Body of pancreas (tissue), 4 donors: ENCODE results near the gene TRIB2. TPM values are rescaled to one million over a fixed set of nuclear protein-coding genes. Genes with fewer than 3 reads are reported as not detected.

Source experiments
- ATAC-seq: fragments of 150-250 bp; one replicate; pipeline ENCODE4 v1.9.1; 2016
- DNase-seq, 4 donors: peaks; one replicate each; pipeline ENCODE4 v3.0.0-alpha.2; 2019
- H3K27ac ChIP-seq, 4 donors: fragments of 200-600 bp; sonication (generic); 1 replicate in 3 of 4; 2 replicates in 1 of 4; pipeline versions ENCODE4 v1.5.1 to v1.6.1; 2016 to 2019; ENCODE audit warnings: mild to moderate bottlenecking in 1 of 4, mixed read lengths in 1 of 4, moderate library complexity in 1 of 4
- H3K27me3 ChIP-seq, 2 donors: fragments of 200-600 bp; sonication (generic); one replicate each; pipeline ENCODE4 v1.6.0; 2016; ENCODE audit warnings: mild to moderate bottlenecking in 1 of 2
- H3K36me3 ChIP-seq, 2 donors: fragments of 200-600 bp; sonication (generic); replicated peaks in 1 of 2; 2 replicates each; pipeline ENCODE4 v1.5.1; 2016; ENCODE audit warnings: low read depth in 2 of 2; ENCODE audit not compliant: insufficient read depth in 1 of 2
- H3K4me1 ChIP-seq: fragments of 200-600 bp; sonication (generic); one replicate; pipeline ENCODE4 v1.6.0; 2016
- H3K4me3 ChIP-seq, 2 donors: fragments of 200-600 bp; sonication (generic); 1 replicate in 1 of 2; 2 replicates in 1 of 2; pipeline ENCODE4 v1.5.1; 2016 to 2019
- H3K9me3 ChIP-seq, 3 donors: fragments of 200-600 bp; sonication (generic); 1 replicate in 2 of 3; 2 replicates in 1 of 3; pipeline ENCODE4 v1.5.1; 2016
- POLR2A ChIP-seq, 3 donors: fragments of 450-650 bp; IDR thresholded peaks; one replicate each; pipeline ENCODE4 v1.6.1; 2016; ENCODE audit warnings: antibody characterized with exemption in 3 of 3, mild to moderate bottlenecking in 2 of 3
- WGBS, 2 donors: methylation state at CpG; one replicate each; pipeline ENCODE4 v1.1.5; 2017; 5-methylcytosine and 5-hydroxymethylcytosine counted together
- intact Hi-C: fragments of 100-400 bp; cut with DNase I; formaldehyde crosslinking; loops from one replicate; pipeline ENCODE4 v1.15.1; 2023
- total RNA-seq, 2 donors: library from RNA; depleted of rRNA; stranded (reverse); fragments of >200 nt; gene quantifications; one replicate each; pipeline ENCODE4 v1.1.0, GENCODE V29; 2016
- TF ChIP-seq, protein P1 (sequence below), 7 experiments: fragments of 450-650 bp in 4 of 7; fragments of 200-600 bp in 3 of 7; sonication (generic) in 3 of 7; IDR thresholded peaks; one replicate each; pipeline ENCODE4 v1.5.1; 2016 to 2019; ENCODE audit warnings: antibody characterized with exemption in 7 of 7

The TRIB2 gene
- total RNA-seq, 2 donors from 2014 or later = 49.3 to 99.2 TPM

DNA sequence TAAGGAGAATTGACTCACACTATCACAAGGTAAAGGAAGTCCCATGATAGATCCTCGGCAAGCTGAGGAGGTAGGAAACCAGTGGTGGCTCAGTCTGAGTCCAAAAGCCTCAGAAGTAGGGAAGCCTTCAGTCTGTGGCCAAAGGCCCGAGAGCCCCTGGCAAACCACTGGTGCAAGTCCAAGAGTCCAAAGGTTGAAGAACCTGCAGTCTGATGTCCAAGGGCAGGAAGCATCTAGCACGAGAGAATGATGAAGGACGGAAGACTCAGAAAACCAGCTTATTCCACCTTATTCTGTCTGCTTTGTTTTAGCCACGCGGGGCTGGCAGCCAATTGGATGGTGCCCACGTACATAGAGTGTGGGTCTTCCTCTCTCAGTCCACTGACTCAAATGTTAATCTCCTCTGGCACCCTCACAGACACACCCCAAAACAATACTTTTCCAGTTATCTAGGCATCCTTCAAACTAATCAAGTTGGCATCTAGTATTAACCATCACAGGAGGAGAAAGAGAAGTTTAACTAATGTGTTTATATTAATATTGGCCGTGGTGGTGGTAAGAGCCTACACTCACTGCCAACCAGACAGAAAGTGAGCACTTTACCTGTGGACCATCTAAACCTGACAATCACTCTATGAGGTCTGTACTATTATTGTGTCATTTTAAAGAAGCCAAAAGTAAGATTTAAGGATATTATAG, 8.1 kb upstream of the TRIB2 start:
- Histone ChIP-seq H3K27me3 (no peaks in the 10 kb centered on the region), H3K4me3 (no peak overlapping the region), H3K27ac (peak overlapping the region in 1 of 4 donors; percentile 15), H3K9me3 (no peaks in the 10 kb centered on the region), H3K4me1 (peaks cover 21% of the 10 kb centered on the region), H3K36me3 (no peaks in the 10 kb centered on the region)
- WGBS, 2 donors = 70 to 72% methylated on average over 8 of the region's 8 CpGs
- DNase-seq = no peak
- TF ChIP-seq, protein P1, sequence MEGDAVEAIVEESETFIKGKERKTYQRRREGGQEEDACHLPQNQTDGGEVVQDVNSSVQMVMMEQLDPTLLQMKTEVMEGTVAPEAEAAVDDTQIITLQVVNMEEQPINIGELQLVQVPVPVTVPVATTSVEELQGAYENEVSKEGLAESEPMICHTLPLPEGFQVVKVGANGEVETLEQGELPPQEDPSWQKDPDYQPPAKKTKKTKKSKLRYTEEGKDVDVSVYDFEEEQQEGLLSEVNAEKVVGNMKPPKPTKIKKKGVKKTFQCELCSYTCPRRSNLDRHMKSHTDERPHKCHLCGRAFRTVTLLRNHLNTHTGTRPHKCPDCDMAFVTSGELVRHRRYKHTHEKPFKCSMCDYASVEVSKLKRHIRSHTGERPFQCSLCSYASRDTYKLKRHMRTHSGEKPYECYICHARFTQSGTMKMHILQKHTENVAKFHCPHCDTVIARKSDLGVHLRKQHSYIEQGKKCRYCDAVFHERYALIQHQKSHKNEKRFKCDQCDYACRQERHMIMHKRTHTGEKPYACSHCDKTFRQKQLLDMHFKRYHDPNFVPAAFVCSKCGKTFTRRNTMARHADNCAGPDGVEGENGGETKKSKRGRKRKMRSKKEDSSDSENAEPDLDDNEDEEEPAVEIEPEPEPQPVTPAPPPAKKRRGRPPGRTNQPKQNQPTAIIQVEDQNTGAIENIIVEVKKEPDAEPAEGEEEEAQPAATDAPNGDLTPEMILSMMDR (IDR thresholded peaks at IDR 0.05) = no peak
- TF ChIP-seq POLR2A (IDR thresholded peaks at IDR 0.05) = no peak
- intact Hi-C loops = no loop called here
- ATAC-seq = no peak

DNA sequence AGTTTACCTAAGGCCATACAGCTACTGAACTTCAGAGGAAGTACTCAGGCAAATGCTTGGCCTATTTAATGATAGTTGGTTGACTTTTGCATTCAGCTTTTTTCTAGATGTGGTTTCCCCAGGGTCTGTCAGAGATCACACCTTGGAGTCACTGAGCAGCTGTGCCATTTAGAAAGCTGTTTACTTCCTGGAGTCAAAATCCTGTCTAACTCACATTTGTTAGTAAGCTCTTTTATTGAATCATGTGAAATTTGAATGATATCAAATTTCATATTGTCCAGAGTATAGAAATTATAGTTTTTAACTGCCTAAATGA, 7.6 kb upstream of the TRIB2 start:
- peak overlapping the region in 1 of 4 donors; percentile 15 for H3K27ac ChIP-seq
- DNase-seq (no peak), ATAC-seq (no peak)
- H3K4me1 ChIP-seq = peaks cover 23% of the 10 kb centered on the region
- no peak overlapping the region for H3K4me3 ChIP-seq
- no peaks in the 10 kb centered on the region for H3K27me3 ChIP-seq
- H3K36me3 ChIP-seq = no peaks in the 10 kb centered on the region
- no peaks in the 10 kb centered on the region for H3K9me3 ChIP-seq
- TF ChIP-seq, protein P1 (IDR thresholded peaks at IDR 0.05) = no peak
- no peak for TF ChIP-seq POLR2A (IDR thresholded peaks at IDR 0.05)
- intact Hi-C loops = no loop called here

DNA sequence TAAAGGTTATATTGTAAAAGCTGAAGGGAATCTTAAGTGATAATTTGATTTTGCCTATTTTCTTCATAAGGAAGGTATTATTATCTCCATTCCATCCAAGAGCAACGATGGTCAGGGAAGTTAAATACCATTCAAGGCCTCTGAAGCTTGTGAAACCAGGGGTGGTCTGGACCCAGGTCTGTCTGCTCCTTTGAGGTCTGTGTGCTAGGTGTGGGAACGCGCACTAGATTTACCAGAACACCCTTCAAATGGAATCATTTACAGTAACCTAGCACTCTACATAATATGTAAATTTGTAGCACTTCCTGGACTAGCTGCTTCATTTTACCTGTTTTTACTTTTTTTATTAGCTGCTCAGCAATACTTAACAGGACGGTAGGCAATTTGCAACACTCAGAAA, 6.4 kb upstream of the TRIB2 start:
- H3K4me1 ChIP-seq = peaks cover 30% of the 10 kb centered on the region
- no peak overlapping the region for H3K4me3 ChIP-seq
- DNase-seq = no peak
- intact Hi-C loops = no loop called here
- TF ChIP-seq, protein P1 (IDR thresholded peaks at IDR 0.05) = no peak
- TF ChIP-seq POLR2A (IDR thresholded peaks at IDR 0.05) = no peak
- 67 to 69% methylated on average over 4 of the region's 4 CpGs for WGBS, 2 donors
- no peak for ATAC-seq
- H3K36me3 ChIP-seq = no peaks in the 10 kb centered on the region
- H3K27me3 ChIP-seq = no peaks in the 10 kb centered on the region
- H3K9me3 ChIP-seq = no peaks in the 10 kb centered on the region
- H3K27ac ChIP-seq = no peak overlapping the region

DNA sequence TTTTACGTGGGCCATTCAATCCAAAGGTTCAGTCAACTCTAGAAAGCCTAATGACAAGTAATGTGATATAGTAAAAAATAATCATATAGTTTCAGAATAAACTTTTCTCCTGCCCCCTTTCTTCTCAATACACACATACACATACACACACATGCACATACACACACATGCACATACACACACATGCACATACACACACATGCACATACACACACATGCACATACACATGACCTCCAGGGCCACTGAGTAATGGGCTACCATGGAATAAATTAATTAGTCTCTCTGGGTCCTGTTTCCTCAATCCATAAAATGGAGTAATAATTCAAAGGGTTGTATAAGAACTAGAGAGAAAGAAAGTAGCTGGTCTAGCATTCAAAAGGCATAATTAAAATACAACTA, 5.4 kb upstream of the TRIB2 start:
- no peaks in the 10 kb centered on the region for H3K36me3 ChIP-seq
- ATAC-seq = no peak
- peaks cover 39% of the 10 kb centered on the region for H3K4me1 ChIP-seq
- H3K9me3 ChIP-seq = no peaks in the 10 kb centered on the region
- H3K27ac ChIP-seq = no peak overlapping the region
- intact Hi-C loops = no loop called here
- no peak for TF ChIP-seq POLR2A (IDR thresholded peaks at IDR 0.05)
- TF ChIP-seq, protein P1 (IDR thresholded peaks at IDR 0.05) = no peak
- DNase-seq = no peak
- H3K4me3 ChIP-seq = no peak overlapping the region
- WGBS, 2 donors = 94 to 97% methylated on average over 1 of the region's 1 CpG
- H3K27me3 ChIP-seq = no peaks in the 10 kb centered on the region

DNA sequence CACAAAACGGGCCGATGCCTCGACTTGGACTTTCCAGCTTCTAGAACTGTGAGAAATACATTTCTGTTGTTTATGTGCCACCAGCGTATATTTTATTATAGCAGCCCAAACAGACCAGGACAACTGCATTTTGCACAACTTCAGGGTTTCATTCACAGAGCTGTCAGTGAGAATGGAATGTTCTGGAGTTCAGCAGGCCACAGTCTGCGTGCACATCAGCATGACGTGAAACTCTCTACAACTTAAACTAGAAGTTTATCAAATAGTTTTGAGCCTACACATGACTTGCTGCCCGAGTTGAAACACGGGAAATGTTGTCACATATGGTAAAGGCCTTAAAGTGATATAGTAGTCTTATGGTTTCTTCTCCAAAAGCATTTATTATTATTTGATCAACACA, 3.9 kb upstream of the TRIB2 start:
- intact Hi-C loops = no loop called here
- H3K4me1 ChIP-seq = peaks cover 39% of the 10 kb centered on the region
- no peak for ATAC-seq
- no peaks in the 10 kb centered on the region for H3K36me3 ChIP-seq
- H3K27ac ChIP-seq = no peak overlapping the region
- no peak overlapping the region for H3K4me3 ChIP-seq
- no peaks in the 10 kb centered on the region for H3K27me3 ChIP-seq
- no peak for DNase-seq
- no peak for TF ChIP-seq POLR2A (IDR thresholded peaks at IDR 0.05)
- TF ChIP-seq, protein P1 (IDR thresholded peaks at IDR 0.05) = no peak
- 81% methylated on average over 8 of the region's 8 CpGs for WGBS, 2 donors
- H3K9me3 ChIP-seq = no peaks in the 10 kb centered on the region
